Subcutaneous adipose tissue (tissue), 4 donors: ENCODE data around the gene RIPOR2. TPM values are rescaled to one million over a fixed set of nuclear protein-coding genes. Genes with fewer than 3 reads are reported as not detected.

Experiments used
- CTCF ChIP-seq: fragments of 450-650 bp; IDR thresholded peaks from one replicate; pipeline ENCODE4 v1.5.1; 2016; ENCODE audit warnings: low read depth, mild to moderate bottlenecking, control low read depth, antibody characterized with exemption, moderate library complexity
- total RNA-seq, 4 donors: library from RNA; depleted of rRNA; stranded (reverse); fragments of >200 nt; gene quantifications; one replicate each; pipeline ENCODE4 v1.1.0, GENCODE V29; 2016

The RIPOR2 gene
- total RNA-seq, 4 donors from 2014 or later = 7.9 to 36.1 (median 9.2) TPM

- TF ChIP-seq CTCF = no peak
Measured at GRCh38 chr6:24759718-24760117, 176.0 kb downstream of the RIPOR2 start.

GRCh38 chr6:24757611-24758010 lies 178.1 kb downstream of the RIPOR2 start:
- TF ChIP-seq CTCF = no peak

- TF ChIP-seq CTCF = no peak
Measured at GRCh38 chr6:24755279-24755678, 180.5 kb downstream of the RIPOR2 start.

Other genes starting within 250 kb of the RIPOR2 start
- gene C6orf62, start 216.8 kb downstream of the RIPOR2 start, total RNA-seq = 100 to 1,000 TPM in 2 of 4 donors, 10 to 100 TPM in 2; 70.1 to 126 (median 90.8) TPM
- gene GMNN, start 161.0 kb downstream of the RIPOR2 start, total RNA-seq = 10 to 100 TPM in 3 of 4 donors, 1 to 10 TPM in 1; 4.5 to 13.4 (median 10.3) TPM
- gene ARMH2, start 137.0 kb downstream of the RIPOR2 start, total RNA-seq = not detected